Hematopoietic multipotent progenitor cell treated with erythropoietin and hydrocortisone succinate and interleukin-3 and kit ligand, for 8 days (in vitro differentiated cells): ENCODE measurements around the gene SGIP1.
"Not testable (repeated sequence)": the region's sequence is repeated elsewhere in the genome, so short reads cannot be mapped to it uniquely, and the experiment has no call there.

Source experiments
- DNase-seq: peaks from one replicate; pipeline ENCODE4 v3.0.0-alpha.2; 2015

SGIP1 gene

GRCh38 chr1:66778266-66778665, 244.3 kb downstream of the SGIP1 start:
- DNase-seq: no peak

- no peak for DNase-seq
Observed at GRCh38 chr1:66778969-66779368, 245.0 kb downstream of the SGIP1 start.

GRCh38 chr1:66779475-66780078, 245.6 kb downstream of the SGIP1 start:
- no peak for DNase-seq

- not testable (repeated sequence) for DNase-seq
Observed at GRCh38 chr1:66785800-66786199, 251.8 kb downstream of the SGIP1 start.

GRCh38 chr1:66787641-66788040, 253.7 kb downstream of the SGIP1 start:
- DNase-seq: no peak

- DNase-seq: no peak
Observed at GRCh38 chr1:66788231-66788939, 254.4 kb downstream of the SGIP1 start.

GRCh38 chr1:66791621-66792610, 258.0 kb downstream of the SGIP1 start:
- DNase-seq: no peak

GRCh38 chr1:66795839-66796238, 261.9 kb downstream of the SGIP1 start:
- DNase-seq: not testable (repeated sequence)
